HG02798 (cell line): Measurements from ENCODE around the gene FUBP1.
"Not testable (repeated sequence)": the region's sequence is repeated elsewhere in the genome, so short reads cannot be mapped to it uniquely, and the experiment has no call there.

Experiments
- ATAC-seq: cut with Tn5 transposase; IDR thresholded peaks from one replicate; pipeline ENCODE4 v1.9.1; 2021; ENCODE audit warnings: mild to moderate bottlenecking; ENCODE audit not compliant: unreplicated experiment, poor library complexity

The FUBP1 gene

DNA sequence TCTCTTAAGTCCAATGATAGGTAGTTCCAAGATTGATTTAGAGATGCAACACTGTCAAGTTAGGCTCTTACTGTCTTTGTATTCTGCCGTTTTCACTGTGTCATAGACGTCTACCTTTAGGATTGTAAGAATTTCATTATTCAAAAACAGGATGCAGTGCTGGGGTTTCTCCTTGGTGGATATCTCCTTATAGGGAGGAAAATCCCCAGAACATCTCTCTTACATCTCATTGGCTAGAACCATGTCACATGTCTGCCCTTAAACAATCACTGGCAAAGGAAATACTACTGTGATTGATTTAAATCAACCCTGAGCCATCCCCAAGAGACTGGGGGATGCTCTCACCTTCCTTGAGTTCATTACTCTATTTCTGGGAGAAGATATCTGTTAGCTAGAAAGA, 10.9 kb upstream of the FUBP1 start:
- ATAC-seq: no peak

DNA sequence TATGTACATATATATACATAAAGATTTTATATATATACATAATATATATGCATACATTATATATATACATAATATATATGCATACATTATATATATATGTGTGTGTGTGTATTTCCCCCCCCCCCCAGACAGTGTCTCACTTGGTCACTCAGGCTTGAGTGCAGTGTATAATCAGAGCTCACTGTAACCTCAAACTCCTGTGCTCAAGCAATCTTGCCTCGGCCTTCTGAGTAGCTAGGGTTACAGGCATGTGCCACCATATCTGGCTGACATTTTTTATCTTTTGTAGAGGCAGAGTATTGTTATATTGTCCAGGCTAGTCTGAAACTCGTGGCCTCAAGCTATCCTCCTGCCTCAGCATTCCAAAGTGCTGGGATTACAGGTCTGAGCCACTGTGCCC, 9.0 kb upstream of the FUBP1 start:
- no peak for ATAC-seq

DNA sequence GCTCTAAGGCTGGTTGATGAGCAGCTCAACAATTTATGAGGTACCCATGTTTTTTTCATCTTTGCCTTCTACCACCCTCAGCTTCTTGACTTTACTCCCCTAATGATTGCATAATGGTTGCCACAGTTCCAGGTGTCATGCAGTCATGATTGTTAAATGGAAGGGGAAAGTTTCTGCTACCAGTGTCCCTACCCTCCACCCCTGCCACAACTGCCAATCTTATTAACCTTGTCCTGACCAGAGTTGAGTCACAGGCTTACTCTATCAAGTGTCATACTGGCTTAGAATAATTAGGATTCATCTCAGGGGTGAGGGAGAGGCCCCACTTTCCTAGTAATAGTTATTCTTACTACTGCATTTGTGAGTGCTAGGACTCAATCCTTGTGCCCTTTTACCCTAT, 7.9 kb upstream of the FUBP1 start:
- ATAC-seq: peak; percentile 19

DNA sequence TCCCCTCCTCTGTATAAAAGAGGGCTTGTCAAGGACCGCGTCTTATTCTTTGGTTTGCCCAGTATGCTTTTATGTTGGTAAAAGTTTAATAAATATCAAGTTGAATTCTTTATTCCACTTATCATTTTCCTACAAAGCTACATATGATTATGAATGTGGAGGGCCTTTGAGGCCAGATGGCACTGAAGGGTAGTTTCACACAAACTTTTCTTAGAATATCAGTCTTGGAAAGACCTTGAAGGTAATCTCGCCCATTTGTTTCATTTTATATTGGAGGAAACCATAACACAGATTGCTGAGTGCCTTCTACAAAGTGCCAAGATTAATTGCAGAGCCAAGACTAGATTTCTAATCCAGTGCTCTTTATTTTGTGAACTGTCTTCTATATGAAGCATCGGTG, 5.8 kb upstream of the FUBP1 start:
- ATAC-seq: no peak

DNA sequence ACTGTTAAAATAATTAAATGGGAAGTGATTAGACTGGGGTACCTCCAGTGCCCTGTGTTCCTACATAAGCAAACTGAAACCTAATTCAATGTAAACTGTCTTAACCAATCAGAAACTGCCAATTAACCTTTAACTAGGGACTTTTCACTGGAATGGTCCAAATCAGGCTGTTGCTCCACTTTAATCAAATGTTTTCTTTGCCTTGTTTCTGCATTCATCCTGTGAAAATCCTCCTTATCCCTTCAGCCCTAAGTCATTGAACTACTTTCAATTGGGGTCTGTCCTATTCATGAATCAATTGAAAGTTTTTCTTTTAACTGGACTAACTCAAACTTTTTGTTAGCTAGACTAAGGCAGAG, 5.1 kb upstream of the FUBP1 start:
- no peak for ATAC-seq

DNA sequence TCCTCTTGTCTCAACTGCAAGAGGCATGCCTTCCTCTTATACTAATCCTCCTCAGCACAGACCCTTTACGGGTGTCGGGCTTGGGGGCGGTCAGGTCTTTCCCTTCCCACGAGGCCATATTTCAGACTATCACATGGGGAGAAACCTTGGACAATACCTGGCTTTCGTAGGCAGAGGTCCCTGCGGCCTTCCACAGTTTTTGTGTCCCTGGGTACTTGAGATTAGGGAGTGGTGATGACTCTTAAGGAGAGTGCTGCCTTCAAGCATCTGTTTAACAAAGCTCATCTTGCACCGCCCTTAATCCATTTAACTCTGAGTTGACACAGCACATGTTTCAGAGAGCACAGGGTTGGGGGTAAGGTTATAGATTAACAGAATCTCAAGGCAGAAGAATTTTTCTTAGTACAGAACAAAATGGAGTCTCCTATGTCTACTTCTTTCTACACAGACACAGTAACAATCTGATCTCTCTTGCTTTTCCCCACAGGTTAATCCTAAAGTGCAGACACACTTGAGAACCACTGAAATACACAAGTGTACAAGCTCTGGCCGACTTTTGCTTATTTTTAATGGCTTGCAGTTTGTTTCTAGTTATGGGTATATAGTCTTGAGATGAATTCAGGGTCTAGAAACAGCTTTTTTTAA, 4.6 kb upstream of the FUBP1 start:
- ATAC-seq: not testable (repeated sequence)

DNA sequence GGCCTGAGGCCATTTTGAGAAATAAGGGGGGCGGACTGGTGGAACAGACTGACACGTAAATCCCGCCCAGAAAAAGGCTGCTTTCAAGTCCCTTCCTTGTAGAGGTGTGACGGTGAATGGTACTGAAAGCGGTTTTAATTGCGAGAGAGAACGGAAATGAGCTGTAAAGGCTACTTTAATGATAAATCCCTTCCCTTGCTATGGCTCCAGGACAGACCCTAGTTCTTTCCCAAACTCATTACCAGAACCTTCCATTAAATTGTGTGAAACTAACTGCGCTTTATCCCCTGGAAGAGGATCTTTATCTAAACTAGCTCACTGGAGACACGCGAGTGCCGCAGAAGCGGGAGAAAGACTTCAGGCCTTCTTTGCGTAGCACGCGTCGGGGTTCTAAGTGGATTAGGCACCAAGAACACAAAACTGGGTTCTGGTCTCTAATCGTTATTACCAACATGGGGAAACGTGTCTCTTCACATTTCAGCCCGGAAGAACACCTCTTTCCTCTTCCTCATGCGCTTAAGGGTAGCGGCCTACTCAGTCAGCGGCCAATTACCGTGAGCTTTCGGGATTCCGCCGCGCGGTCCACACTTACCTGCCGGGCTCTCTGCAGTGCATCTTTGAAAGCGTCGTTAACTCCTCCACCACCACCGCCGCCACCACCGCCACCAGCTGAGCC, 441 bp downstream of the FUBP1 start:
- ATAC-seq: peak; percentile 76

DNA sequence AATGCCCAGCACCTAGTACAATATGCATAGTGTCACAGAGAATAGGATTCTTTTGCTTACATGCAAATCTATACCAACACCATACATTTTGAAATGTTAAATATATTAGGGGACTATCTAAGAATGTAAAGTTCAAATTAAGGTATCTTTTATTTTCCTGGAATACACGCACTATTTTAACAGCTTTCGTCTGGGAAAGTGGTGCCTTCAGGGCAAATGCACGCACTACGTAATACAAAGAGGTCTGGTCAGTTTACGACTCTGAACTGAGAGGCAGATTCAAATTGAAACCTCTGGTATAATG, 931 bp downstream of the FUBP1 start:
- no peak for ATAC-seq

DNA sequence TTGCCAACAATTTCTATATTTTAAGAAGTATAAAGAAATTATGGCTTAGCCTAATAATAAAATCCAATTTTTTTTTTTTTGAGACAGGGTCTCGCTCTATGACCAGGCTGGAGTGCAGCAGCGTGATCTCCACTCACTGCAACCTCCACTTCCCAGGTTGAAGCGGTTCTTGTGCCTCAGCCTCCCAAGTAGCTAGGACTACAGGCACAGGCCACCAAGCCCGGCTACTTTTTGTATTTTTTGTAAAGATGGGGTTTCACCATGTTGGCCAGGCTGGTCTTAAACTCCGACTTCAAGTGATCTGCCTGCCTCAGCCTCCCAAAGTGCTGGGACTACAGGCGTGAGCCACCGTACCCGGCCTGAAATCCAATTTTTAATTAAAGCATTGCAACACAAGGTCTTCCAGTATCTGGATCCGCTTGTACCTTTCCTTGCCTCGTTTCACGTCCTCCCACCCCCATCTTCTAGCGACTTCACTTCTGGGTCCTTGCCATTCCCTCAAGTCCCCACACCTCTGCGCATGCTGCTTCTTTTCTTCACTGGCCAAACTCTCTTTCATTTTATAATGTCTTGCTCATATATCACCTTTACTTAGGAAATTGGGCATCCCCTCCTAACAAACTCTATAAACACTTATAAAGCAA, 2.3 kb downstream of the FUBP1 start:
- ATAC-seq: no peak

DNA sequence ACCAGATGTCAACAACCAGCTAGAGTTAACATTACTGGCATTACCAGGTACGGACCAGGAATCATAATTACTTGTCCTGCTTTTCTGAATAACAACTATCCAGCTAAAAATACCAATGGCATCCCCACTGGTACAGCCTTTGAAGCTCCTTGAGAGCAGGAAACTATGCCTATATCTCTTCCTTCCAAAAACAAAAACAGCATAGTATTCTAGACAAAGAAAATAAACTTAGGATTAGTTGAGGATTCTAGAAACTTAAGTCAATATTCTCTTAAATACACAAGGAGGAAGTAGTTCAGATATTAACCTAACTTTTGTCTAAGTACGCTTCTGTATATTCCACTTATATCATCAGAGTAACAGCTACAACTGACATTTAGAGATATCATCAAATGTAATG, 3.0 kb downstream of the FUBP1 start:
- no peak for ATAC-seq

DNA sequence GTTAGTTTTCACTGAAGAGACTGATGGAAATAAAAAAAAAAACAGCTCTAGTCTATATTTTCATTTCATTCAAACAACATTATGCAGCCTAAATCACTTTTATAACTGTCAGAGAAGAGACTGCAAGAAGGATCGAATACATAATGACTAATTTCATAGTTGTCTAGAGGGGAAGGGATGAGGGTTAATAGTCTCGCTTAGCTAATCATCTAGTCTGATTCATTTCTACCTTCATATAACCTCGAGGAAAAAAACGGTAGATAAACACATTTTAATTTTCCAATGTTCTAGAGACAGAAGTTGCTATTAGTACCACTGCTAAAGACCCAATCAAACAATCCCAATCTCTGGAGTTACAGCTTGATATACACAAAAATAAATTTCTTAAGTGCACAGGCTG, 3.5 kb downstream of the FUBP1 start:
- ATAC-seq: no peak

DNA sequence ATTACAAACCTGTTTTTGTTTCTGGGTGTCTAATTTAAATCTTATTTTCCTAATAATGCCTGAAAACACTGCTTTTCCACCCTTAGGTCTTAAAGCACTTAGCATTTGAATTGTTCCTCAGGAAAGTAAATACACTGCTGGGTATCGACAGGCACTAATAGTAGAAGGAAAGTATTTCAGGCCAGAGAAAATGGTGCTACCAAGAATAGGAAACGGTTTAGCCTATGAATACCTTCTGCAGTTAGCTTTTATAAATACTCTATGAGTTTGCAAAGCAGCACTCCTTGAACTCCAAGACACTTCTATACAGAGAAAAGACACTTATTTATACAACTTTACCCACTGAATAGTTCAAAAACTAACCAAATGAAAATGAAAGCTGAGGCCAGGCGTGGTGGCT, 6.8 kb downstream of the FUBP1 start:
- no peak for ATAC-seq

DNA sequence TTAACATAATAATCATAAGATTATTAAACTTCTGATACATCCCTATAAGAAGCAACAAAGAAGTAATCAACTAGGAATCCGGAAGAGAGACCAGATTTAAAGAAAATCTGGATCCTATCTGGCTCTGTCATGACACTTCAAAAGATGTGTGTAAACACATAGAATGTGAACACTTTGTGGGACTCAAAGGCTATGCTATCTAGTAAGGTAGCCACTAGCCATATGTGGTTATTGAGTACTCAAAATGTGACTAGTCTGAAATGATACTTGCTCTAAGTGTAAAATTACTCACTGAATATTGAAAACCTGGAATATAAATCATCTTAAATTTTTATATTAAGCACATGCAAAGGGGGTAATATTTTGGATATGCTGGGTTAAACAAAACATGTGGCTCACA, 8.7 kb downstream of the FUBP1 start:
- ATAC-seq: no peak

DNA sequence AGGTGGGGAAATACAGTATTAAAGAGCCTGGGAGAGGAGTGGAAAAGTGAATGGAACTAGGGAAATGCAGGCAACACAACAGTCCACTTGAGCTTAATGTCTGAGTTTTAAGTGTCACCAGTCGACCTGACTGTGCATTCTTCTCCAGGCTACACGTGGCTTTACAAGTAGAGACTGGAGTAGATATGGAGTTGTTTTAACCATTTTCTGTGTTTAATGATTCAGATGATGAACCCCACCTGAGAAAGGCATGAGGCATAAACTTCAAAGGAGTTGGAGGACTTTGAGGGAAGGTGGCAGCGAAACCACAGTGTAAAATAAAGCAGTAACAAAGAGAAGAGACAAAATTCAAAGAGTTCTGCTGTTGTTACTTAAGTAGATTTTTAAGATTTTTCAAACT, 12.6 kb downstream of the FUBP1 start:
- no peak for ATAC-seq

DNA sequence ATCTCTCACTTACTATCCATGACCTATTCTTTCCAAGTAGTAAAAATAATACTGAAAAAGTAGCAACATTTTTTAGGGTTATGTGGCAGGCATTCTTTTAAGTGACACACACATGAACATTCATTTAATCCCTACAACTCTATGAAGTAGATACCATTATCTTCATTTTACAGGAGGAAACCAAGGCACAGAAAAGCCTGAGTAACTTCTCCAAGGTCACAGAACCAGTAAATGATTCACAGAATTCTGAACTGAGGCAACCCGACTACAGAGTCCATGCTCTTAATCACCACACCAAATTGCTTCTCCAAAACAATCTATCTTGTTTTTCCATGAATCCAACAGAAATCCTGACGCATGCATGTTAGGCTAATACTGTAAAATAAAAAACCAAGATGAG, 17.5 kb downstream of the FUBP1 start:
- ATAC-seq: no peak

DNA sequence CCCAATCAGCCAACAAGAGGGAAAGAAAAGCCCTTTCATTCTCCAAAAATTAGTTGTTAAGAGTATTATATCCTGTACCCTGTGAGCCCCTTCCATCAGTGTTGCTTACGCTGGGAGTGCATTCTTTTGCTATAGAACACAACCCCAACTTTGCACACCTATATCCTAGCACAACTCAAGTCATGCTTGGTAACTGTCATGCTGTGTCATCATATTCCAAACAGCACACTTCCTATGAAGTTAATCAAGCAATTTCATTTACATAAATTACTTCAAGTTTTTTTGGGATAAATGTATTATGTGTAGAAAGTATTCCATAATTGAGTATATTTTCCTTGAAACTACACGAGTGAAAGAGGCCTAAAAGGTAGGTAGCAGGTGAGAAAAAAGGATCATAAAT, 20.0 kb downstream of the FUBP1 start:
- no peak for ATAC-seq

DNA sequence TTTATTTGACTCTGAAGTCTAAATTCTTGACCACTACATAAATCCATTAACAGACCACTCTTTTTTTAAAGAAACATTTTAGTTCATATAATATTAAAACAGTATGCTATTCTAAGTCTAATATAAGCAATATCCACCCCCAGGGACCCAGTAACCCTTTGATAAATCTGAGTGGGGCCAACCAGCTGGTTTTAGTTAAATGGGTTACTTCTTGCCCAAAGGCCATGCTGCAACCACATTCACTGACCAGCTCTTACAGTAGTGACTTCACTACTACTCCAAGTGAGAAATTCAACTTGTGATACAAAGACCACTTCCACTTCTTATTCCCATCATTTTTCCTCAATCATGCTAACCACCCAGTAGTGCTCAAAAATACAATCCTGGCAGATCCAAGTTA, 20.5 kb downstream of the FUBP1 start:
- ATAC-seq: no peak

DNA sequence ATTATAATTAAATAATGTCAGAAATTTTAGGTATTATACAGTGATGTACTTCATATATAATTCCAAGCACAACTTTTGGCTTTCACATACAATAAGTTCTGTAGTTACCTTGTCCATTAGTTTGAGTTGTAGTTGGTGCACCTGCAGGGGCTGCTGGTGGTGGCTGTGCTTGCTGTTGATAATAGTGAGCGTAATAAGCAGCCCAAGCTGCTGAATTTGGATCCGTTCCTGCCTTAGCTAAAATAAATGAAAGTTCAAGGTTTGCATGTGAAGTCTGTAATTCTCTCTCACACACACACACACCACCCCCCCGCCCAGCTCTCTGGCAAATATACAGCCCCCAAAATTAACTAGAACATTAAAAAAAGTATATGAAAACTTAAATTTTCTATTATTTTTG, 22.4 kb downstream of the FUBP1 start:
- ATAC-seq: no peak

DNA sequence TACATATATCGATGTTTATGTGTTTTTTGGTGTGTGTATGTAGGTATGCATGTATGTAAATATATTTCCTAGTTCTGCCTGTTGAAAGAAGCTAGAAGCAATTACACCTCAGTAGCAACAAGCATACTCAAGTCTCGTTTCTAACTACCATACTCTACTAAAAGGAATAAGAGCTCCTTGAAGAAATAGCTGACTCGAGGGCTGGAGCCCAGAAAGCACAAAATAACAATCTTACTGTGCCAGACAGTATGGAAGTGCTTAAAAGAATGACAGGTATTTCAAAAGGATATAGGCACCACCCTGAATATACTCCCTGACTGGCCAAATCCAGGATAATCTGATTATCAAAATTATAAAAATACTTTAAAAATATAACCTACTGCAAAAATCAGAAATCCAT, 23.2 kb downstream of the FUBP1 start:
- ATAC-seq: no peak

DNA sequence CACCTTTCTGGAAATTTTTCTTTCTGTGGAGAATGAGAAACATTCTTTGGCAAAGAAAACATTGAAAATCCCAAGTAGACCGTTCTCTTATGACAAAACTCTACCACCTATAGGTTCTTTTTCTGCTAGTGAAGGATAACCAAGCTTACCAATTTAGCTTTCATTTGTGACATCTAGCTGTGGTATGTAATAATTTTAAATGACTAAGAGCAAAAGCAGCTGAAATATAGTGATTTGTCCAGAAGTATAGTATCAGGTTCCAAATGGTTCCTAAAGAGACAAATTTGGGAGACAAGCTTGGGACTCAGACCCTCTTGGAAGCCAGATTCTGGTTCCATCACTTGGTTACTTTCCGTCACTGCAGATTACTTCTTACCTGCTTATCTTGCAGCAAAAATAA, 24.4 kb downstream of the FUBP1 start:
- ATAC-seq: no peak

DNA sequence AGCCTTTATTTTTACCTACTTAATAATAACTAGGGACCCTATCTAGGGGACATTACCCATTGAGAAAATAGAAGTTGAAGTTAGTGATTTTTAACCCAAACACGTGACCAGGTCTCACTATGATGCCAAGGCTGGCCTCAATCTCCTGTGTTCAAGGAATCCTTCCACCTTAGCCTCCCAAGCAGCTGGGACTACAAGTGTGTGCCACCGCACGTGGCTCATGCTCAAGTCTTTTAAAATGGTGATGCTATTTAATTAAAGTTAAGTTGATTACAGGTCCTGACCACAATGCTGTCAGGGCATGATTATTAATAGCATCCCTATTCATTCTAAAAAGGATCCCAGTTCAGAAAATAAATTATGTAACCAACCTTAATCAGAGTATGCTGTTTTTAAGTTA, 25.0 kb downstream of the FUBP1 start:
- ATAC-seq: no peak

DNA sequence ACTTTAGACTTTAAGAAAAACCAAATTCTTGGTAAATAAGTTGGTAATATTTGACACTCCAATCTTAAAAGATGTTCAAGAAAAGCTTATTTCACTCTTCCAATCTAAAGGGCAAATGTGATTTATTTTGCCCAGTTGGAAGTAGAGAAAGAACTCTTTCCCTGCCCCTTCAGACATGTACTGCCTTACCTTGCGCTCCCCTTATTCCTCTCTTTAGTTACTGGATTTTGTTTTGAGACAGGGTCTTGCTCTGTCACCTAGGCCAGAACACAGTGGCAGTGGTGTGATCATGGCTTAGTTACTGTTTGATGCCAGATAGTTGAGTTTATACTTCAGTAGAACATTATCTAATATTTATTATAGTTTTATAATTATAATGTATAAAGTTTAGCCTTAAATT, 27.5 kb downstream of the FUBP1 start:
- no peak for ATAC-seq
